Peyer's patch (tissue), 4 donors: Measurements from ENCODE around the gene MYOF. TPM values are rescaled to one million over a fixed set of nuclear protein-coding genes. Genes with fewer than 3 reads are reported as not detected.
A peak's percentile ranks its signal among the peaks of the same experiment; 100 is the strongest.

Experiments used
- DNase-seq, 3 donors: peaks; one replicate each; pipeline ENCODE4 v3.0.0-alpha.2; 2017 to 2019
- H3K27ac ChIP-seq, 4 donors: fragments of 200-600 bp; sonication (generic); one replicate each; pipeline ENCODE4 v1.5.1; 2016 to 2019
- H3K27me3 ChIP-seq, 2 donors: fragments of 200-600 bp; sonication (generic); one replicate each; pipeline ENCODE4 v1.5.1; 2019
- H3K36me3 ChIP-seq, 3 donors: fragments of 200-600 bp; sonication (generic); one replicate each; pipeline ENCODE4 v1.5.1; 2016 to 2019
- H3K4me1 ChIP-seq, 4 donors: fragments of 200-600 bp; sonication (generic); one replicate each; pipeline ENCODE4 v1.5.1; 2016 to 2019
- H3K4me3 ChIP-seq, 4 donors: fragments of 200-600 bp; sonication (generic); 1 replicate in 3 of 4; 2 replicates in 1 of 4; pipeline ENCODE4 v1.5.1; 2016 to 2019; ENCODE audit warnings: mild to moderate bottlenecking in 1 of 4
- H3K9me3 ChIP-seq, 4 donors: fragments of 200-600 bp; sonication (generic); one replicate each; pipeline ENCODE4 v1.5.1; 2016 to 2019; ENCODE audit warnings: mild to moderate bottlenecking in 1 of 4
- CTCF ChIP-seq, 6 experiments: fragments of 450-650 bp in 4 of 6; fragments of 200-600 bp in 2 of 6; sonication (generic) in 1 of 6; IDR thresholded peaks; one replicate each; pipeline ENCODE4 v1.5.1; 2017 to 2019; ENCODE audit warnings: antibody characterized with exemption in 6 of 6, mild to moderate bottlenecking in 3 of 6, moderate library complexity in 1 of 6
- POLR2A ChIP-seq, 2 donors: fragments of 450-650 bp; IDR thresholded peaks; one replicate each; pipeline ENCODE4 v1.5.1; 2017; ENCODE audit warnings: antibody characterized with exemption in 2 of 2, mild to moderate bottlenecking in 2 of 2, moderate library complexity in 2 of 2
- total RNA-seq, 4 donors: library from RNA; depleted of rRNA; stranded (reverse); fragments of >200 nt; gene quantifications; one replicate each; pipeline ENCODE4 v1.1.0, GENCODE V29; 2016

The MYOF gene
- total RNA-seq: 10 to 100 TPM; 15.1 to 52.8 (median 24.4) TPM

- Histone ChIP-seq H3K27ac (peak within 1 kb of the TSS; percentile 50 to 86 (median 72)), H3K4me3 (peak within 1 kb of the TSS; percentile 28 to 61 (median 52)), H3K4me1 (no peaks in the 10 kb centered on the region), H3K36me3 (no peaks in the 10 kb centered on the region), H3K9me3 (no peaks in the 10 kb centered on the region), H3K27me3 (no peaks in the 10 kb centered on the region)
- TF ChIP-seq POLR2A (IDR thresholded peaks at IDR 0.05): no peak
- peak; percentile 26 to 89 (median 74) for TF ChIP-seq CTCF (IDR thresholded peaks at IDR 0.05)
- peak; percentile 34 to 80 (median 63) for DNase-seq
These were observed at the start of gene MYOF for GRCh38 chr10:93482145-93482834. Gene MYOF, minus strand, starts transcription at chr10:93482334. Its CDS starts 140 bp downstream, at chr10:93482194.

GRCh38 chr10:93518531-93518930 lies 36.4 kb upstream of the MYOF start:
- H3K4me3 ChIP-seq: no peak overlapping the region
- no peaks in the 10 kb centered on the region for H3K9me3 ChIP-seq
- no peaks in the 10 kb centered on the region for H3K27me3 ChIP-seq
- TF ChIP-seq POLR2A (IDR thresholded peaks at IDR 0.05) (no peak), CTCF (IDR thresholded peaks at IDR 0.05) (no peak)
- no peaks in the 10 kb centered on the region for H3K4me1 ChIP-seq
- DNase-seq: no peak
- no peaks in the 10 kb centered on the region for H3K36me3 ChIP-seq
- H3K27ac ChIP-seq: no peak overlapping the region

- Histone ChIP-seq H3K4me3 (no peak overlapping the region), H3K27me3 (no peaks in the 10 kb centered on the region), H3K36me3 (no peaks in the 10 kb centered on the region), H3K4me1 (no peaks in the 10 kb centered on the region), H3K27ac (no peak overlapping the region), H3K9me3 (no peaks in the 10 kb centered on the region)
- DNase-seq: no peak
- TF ChIP-seq CTCF (IDR thresholded peaks at IDR 0.05) (no peak), POLR2A (IDR thresholded peaks at IDR 0.05) (no peak)
These were observed 33.9 kb upstream of the MYOF start for GRCh38 chr10:93516006-93516380.

GRCh38 chr10:93515071-93516005 lies 33.2 kb upstream of the MYOF start:
- Histone ChIP-seq H3K27ac (no peak overlapping the region), H3K4me1 (no peaks in the 10 kb centered on the region), H3K27me3 (no peaks in the 10 kb centered on the region), H3K36me3 (no peaks in the 10 kb centered on the region), H3K9me3 (no peaks in the 10 kb centered on the region), H3K4me3 (no peak overlapping the region)
- TF ChIP-seq CTCF (IDR thresholded peaks at IDR 0.05): no peak
- TF ChIP-seq POLR2A (IDR thresholded peaks at IDR 0.05): no peak
- no peak for DNase-seq

- Histone ChIP-seq H3K36me3 (no peaks in the 10 kb centered on the region), H3K27me3 (no peaks in the 10 kb centered on the region), H3K4me1 (no peaks in the 10 kb centered on the region), H3K9me3 (no peaks in the 10 kb centered on the region), H3K27ac (no peak overlapping the region), H3K4me3 (no peak overlapping the region)
- DNase-seq: no peak
- TF ChIP-seq CTCF (IDR thresholded peaks at IDR 0.05): no peak
- TF ChIP-seq POLR2A (IDR thresholded peaks at IDR 0.05): no peak
These were observed 32.4 kb upstream of the MYOF start for GRCh38 chr10:93514521-93514920.
